ENCODE data around the gene ADAMTS6. TPM values are rescaled to one million over a fixed set of nuclear protein-coding genes. Genes with fewer than 3 reads are reported as not detected.
"Not testable (repeated sequence)": the region's sequence is repeated elsewhere in the genome, so short reads cannot be mapped to it uniquely, and the experiment has no call there.

ADAMTS6 gene
- total RNA-seq, 2 experiments from 2014 or later: 1.8 to 3.4 TPM

GRCh38 chr5:65412842-65413241, 68.9 kb downstream of the ADAMTS6 start:
- POLR2A ChIA-PET: no interaction called here
- ATAC-seq (no peak), DNase-seq (no peak)
- Mint-ChIP-seq H3K9me3 (ENCODE audit: insufficient read depth) (peaks cover 9% of the 10 kb centered on the region), H3K27ac (no peak overlapping the region), H3K36me3 (ENCODE audit: low read depth) (no peaks in the 10 kb centered on the region), H3K4me3 (no peak overlapping the region), H3K27me3 (ENCODE audit: low read depth) (no peaks in the 10 kb centered on the region), H3K4me1 (ENCODE audit: low read depth) (no peaks in the 10 kb centered on the region)
- CTCF ChIA-PET: no interaction called here

GRCh38 chr5:65411356-65411755, 70.4 kb downstream of the ADAMTS6 start:
- no peaks in the 10 kb centered on the region for H3K9me3 Mint-ChIP-seq (ENCODE audit: insufficient read depth)
- no peak overlapping the region for H3K4me3 Mint-ChIP-seq
- no peaks in the 10 kb centered on the region for H3K4me1 Mint-ChIP-seq (ENCODE audit: low read depth)
- H3K27ac Mint-ChIP-seq: no peak overlapping the region
- no peak for ATAC-seq
- DNase-seq: no peak
- ChIA-PET POLR2A (no interaction called here), CTCF (no interaction called here)
- H3K36me3 Mint-ChIP-seq (ENCODE audit: low read depth): no peaks in the 10 kb centered on the region
- H3K27me3 Mint-ChIP-seq (ENCODE audit: low read depth): no peaks in the 10 kb centered on the region

GRCh38 chr5:65395526-65396155, 86.1 kb downstream of the ADAMTS6 start:
- no peaks in the 10 kb centered on the region for H3K4me1 Mint-ChIP-seq (ENCODE audit: low read depth)
- H3K36me3 Mint-ChIP-seq (ENCODE audit: low read depth): no peaks in the 10 kb centered on the region
- DNase-seq (no peak), ATAC-seq (no peak)
- CTCF ChIA-PET: no interaction called here
- no peaks in the 10 kb centered on the region for H3K9me3 Mint-ChIP-seq (ENCODE audit: insufficient read depth)
- H3K27me3 Mint-ChIP-seq (ENCODE audit: low read depth): no peaks in the 10 kb centered on the region
- no peak overlapping the region for H3K4me3 Mint-ChIP-seq
- POLR2A ChIA-PET: no interaction called here
- no peak overlapping the region for H3K27ac Mint-ChIP-seq

- Mint-ChIP-seq H3K9me3 (ENCODE audit: insufficient read depth) (no peaks in the 10 kb centered on the region), H3K4me3 (no peak overlapping the region), H3K27me3 (ENCODE audit: low read depth) (no peaks in the 10 kb centered on the region), H3K36me3 (ENCODE audit: low read depth) (no peaks in the 10 kb centered on the region), H3K27ac (no peak overlapping the region), H3K4me1 (ENCODE audit: low read depth) (no peaks in the 10 kb centered on the region)
- CTCF ChIA-PET: interaction anchor here (0.9 kb wide), 1 partner anchor 12 kb away, joined by 3 read pairs; no protein-coding TSS in a partner anchor
- POLR2A ChIA-PET: no interaction called here
- ATAC-seq (no peak), DNase-seq (no peak)
Observed at GRCh38 chr5:65394087-65394486, 87.6 kb downstream of the ADAMTS6 start.

GRCh38 chr5:65391591-65391990, 90.1 kb downstream of the ADAMTS6 start:
- Mint-ChIP-seq H3K4me3 (no peak overlapping the region), H3K9me3 (ENCODE audit: insufficient read depth) (no peaks in the 10 kb centered on the region), H3K27me3 (ENCODE audit: low read depth) (no peaks in the 10 kb centered on the region), H3K27ac (no peak overlapping the region), H3K36me3 (ENCODE audit: low read depth) (no peaks in the 10 kb centered on the region), H3K4me1 (ENCODE audit: low read depth) (no peaks in the 10 kb centered on the region)
- DNase-seq (no peak), ATAC-seq (no peak)
- POLR2A ChIA-PET: no interaction called here
- CTCF ChIA-PET: no interaction called here

GRCh38 chr5:65390208-65390607, 91.5 kb downstream of the ADAMTS6 start:
- ChIA-PET CTCF (no interaction called here), POLR2A (no interaction called here)
- no peaks in the 10 kb centered on the region for H3K27me3 Mint-ChIP-seq (ENCODE audit: low read depth)
- no peak for DNase-seq
- no peak overlapping the region for H3K27ac Mint-ChIP-seq
- no peaks in the 10 kb centered on the region for H3K9me3 Mint-ChIP-seq (ENCODE audit: insufficient read depth)
- no peaks in the 10 kb centered on the region for H3K36me3 Mint-ChIP-seq (ENCODE audit: low read depth)
- ATAC-seq: no peak
- H3K4me3 Mint-ChIP-seq: no peak overlapping the region
- no peaks in the 10 kb centered on the region for H3K4me1 Mint-ChIP-seq (ENCODE audit: low read depth)

GRCh38 chr5:65383859-65384258, 97.9 kb downstream of the ADAMTS6 start:
- H3K36me3 Mint-ChIP-seq (ENCODE audit: low read depth): no peaks in the 10 kb centered on the region
- H3K27me3 Mint-ChIP-seq (ENCODE audit: low read depth): no peaks in the 10 kb centered on the region
- H3K4me1 Mint-ChIP-seq (ENCODE audit: low read depth): no peaks in the 10 kb centered on the region
- ChIA-PET CTCF (no interaction called here), POLR2A (no interaction called here)
- ATAC-seq (no peak), DNase-seq (no peak)
- H3K27ac Mint-ChIP-seq: no peak overlapping the region
- no peak overlapping the region for H3K4me3 Mint-ChIP-seq
- H3K9me3 Mint-ChIP-seq (ENCODE audit: insufficient read depth): no peaks in the 10 kb centered on the region

- no peaks in the 10 kb centered on the region for H3K4me1 Mint-ChIP-seq (ENCODE audit: low read depth)
- CTCF ChIA-PET: interaction anchor here (1.3 to 1.4 kb wide), 2 partner anchors 12 to 16 kb away, joined by 3 read pairs; no protein-coding TSS in a partner anchor
- no peak for ATAC-seq
Observed at GRCh38 chr5:65382582-65382981, 99.1 kb downstream of the ADAMTS6 start.

GRCh38 chr5:65370505-65370904, 111.2 kb downstream of the ADAMTS6 start:
- H3K27me3 Mint-ChIP-seq (ENCODE audit: low read depth); H3K4me1 Mint-ChIP-seq (ENCODE audit: low read depth); CTCF ChIA-PET; ATAC-seq; H3K9me3 Mint-ChIP-seq (ENCODE audit: insufficient read depth); H3K27ac Mint-ChIP-seq; H3K4me3 Mint-ChIP-seq; DNase-seq; H3K36me3 Mint-ChIP-seq (ENCODE audit: low read depth); POLR2A ChIA-PET: not testable (repeated sequence)

More at GRCh38 chr5:65382582-65382981, 99.1 kb downstream of the ADAMTS6 start:
- POLR2A ChIA-PET: no interaction called here
- Mint-ChIP-seq H3K27ac (no peak overlapping the region), H3K36me3 (ENCODE audit: low read depth) (no peaks in the 10 kb centered on the region), H3K4me3 (no peak overlapping the region), H3K9me3 (ENCODE audit: insufficient read depth) (no peaks in the 10 kb centered on the region), H3K27me3 (ENCODE audit: low read depth) (no peaks in the 10 kb centered on the region)
- DNase-seq: no peak

- H3K4me3 Mint-ChIP-seq: no peak overlapping the region
- H3K27me3 Mint-ChIP-seq (ENCODE audit: low read depth): no peaks in the 10 kb centered on the region
- H3K36me3 Mint-ChIP-seq (ENCODE audit: low read depth): no peaks in the 10 kb centered on the region
- ATAC-seq: no peak
- ChIA-PET POLR2A (no interaction called here), CTCF (interaction anchor here (0.8 kb wide), 1 partner anchor 14 kb away, joined by 3 read pairs; no protein-coding TSS in a partner anchor)
- H3K9me3 Mint-ChIP-seq (ENCODE audit: insufficient read depth): no peaks in the 10 kb centered on the region
- DNase-seq: no peak
- no peak overlapping the region for H3K27ac Mint-ChIP-seq
- no peaks in the 10 kb centered on the region for H3K4me1 Mint-ChIP-seq (ENCODE audit: low read depth)
Observed at GRCh38 chr5:65366655-65367054, 115.1 kb downstream of the ADAMTS6 start.

GRCh38 chr5:65364907-65365306, 116.8 kb downstream of the ADAMTS6 start:
- H3K9me3 Mint-ChIP-seq (ENCODE audit: insufficient read depth): no peaks in the 10 kb centered on the region
- H3K27me3 Mint-ChIP-seq (ENCODE audit: low read depth): no peaks in the 10 kb centered on the region
- no peak overlapping the region for H3K4me3 Mint-ChIP-seq
- DNase-seq (no peak), ATAC-seq (no peak)
- no peaks in the 10 kb centered on the region for H3K36me3 Mint-ChIP-seq (ENCODE audit: low read depth)
- POLR2A ChIA-PET: no interaction called here
- CTCF ChIA-PET: no interaction called here
- no peak overlapping the region for H3K27ac Mint-ChIP-seq
- no peaks in the 10 kb centered on the region for H3K4me1 Mint-ChIP-seq (ENCODE audit: low read depth)

- Mint-ChIP-seq H3K4me3 (no peak overlapping the region), H3K27ac (no peak overlapping the region), H3K9me3 (ENCODE audit: insufficient read depth) (no peaks in the 10 kb centered on the region), H3K4me1 (ENCODE audit: low read depth) (no peaks in the 10 kb centered on the region), H3K36me3 (ENCODE audit: low read depth) (no peaks in the 10 kb centered on the region), H3K27me3 (ENCODE audit: low read depth) (no peaks in the 10 kb centered on the region)
- ChIA-PET POLR2A (no interaction called here), CTCF (no interaction called here)
- no peak for ATAC-seq
- DNase-seq: no peak
Observed at GRCh38 chr5:65363499-65363898, 118.2 kb downstream of the ADAMTS6 start.

GRCh38 chr5:65359981-65360380, 121.7 kb downstream of the ADAMTS6 start:
- POLR2A ChIA-PET: no interaction called here
- CTCF ChIA-PET: no interaction called here
- H3K9me3 Mint-ChIP-seq (ENCODE audit: insufficient read depth): no peaks in the 10 kb centered on the region

More at GRCh38 chr5:65359981-65360380, 121.7 kb downstream of the ADAMTS6 start:
- no peaks in the 10 kb centered on the region for H3K4me1 Mint-ChIP-seq (ENCODE audit: low read depth)
- no peaks in the 10 kb centered on the region for H3K36me3 Mint-ChIP-seq (ENCODE audit: low read depth)
- no peaks in the 10 kb centered on the region for H3K27me3 Mint-ChIP-seq (ENCODE audit: low read depth)
- DNase-seq (no peak), ATAC-seq (no peak)
- no peak overlapping the region for H3K27ac Mint-ChIP-seq
- H3K4me3 Mint-ChIP-seq: no peak overlapping the region
